HEK293 (cell line): Measurements from ENCODE around the gene TMEM91.

Source experiments
- BCL11A ChIP-seq: fragments of 450-650 bp; formaldehyde crosslinking; IDR thresholded peaks from 2 replicates; pipeline ENCODE4 v1.5.1; 2016; ENCODE audit warnings: low read depth, missing biosample characterization, missing genetic modification characterization
- EGR2 ChIP-seq: fragments of 450-650 bp; formaldehyde crosslinking; IDR thresholded peaks from 2 replicates; pipeline ENCODE4 v1.5.1; 2016; ENCODE audit warnings: low read depth, missing biosample characterization, missing genetic modification characterization
- GLI2 ChIP-seq: fragments of 450-650 bp; formaldehyde crosslinking; IDR thresholded peaks from 2 replicates; pipeline ENCODE4; 2017; ENCODE audit warnings: missing biosample characterization, missing genetic modification characterization, low read depth, borderline replicate concordance
- HOXC10 ChIP-seq: sonication (generic); formaldehyde crosslinking; IDR thresholded peaks from 2 replicates; pipeline ENCODE4 v1.8.1; 2023; ENCODE audit warnings: mild to moderate bottlenecking, missing genetic modification reagents
- KLF7 ChIP-seq: fragments of 450-650 bp; formaldehyde crosslinking; IDR thresholded peaks from 2 replicates; pipeline ENCODE4 v1.5.1; 2016; ENCODE audit warnings: missing biosample characterization, missing genetic modification characterization, borderline replicate concordance
- KLF9 ChIP-seq: fragments of 450-650 bp; formaldehyde crosslinking; IDR thresholded peaks from 2 replicates; pipeline ENCODE4 v1.5.1; 2016; ENCODE audit warnings: missing biosample characterization, missing genetic modification characterization, low read depth
- ZNF121 ChIP-seq: fragments of 450-650 bp; formaldehyde crosslinking; IDR thresholded peaks from 2 replicates; pipeline ENCODE4 v1.5.1; 2016; ENCODE audit warnings: missing biosample characterization, missing genetic modification characterization
- ZNF133 ChIP-seq: fragments of 450-650 bp; formaldehyde crosslinking; IDR thresholded peaks from 2 replicates; pipeline ENCODE4 v1.5.1; 2016; ENCODE audit warnings: missing biosample characterization, missing genetic modification characterization
- ZNF169 ChIP-seq: fragments of 450-650 bp; formaldehyde crosslinking; IDR thresholded peaks from 2 replicates; pipeline ENCODE4 v1.5.1; 2016; ENCODE audit warnings: missing biosample characterization, missing genetic modification characterization
- ZNF221 ChIP-seq: fragments of 450-650 bp; formaldehyde crosslinking; IDR thresholded peaks from 2 replicates; pipeline ENCODE4 v1.5.1; 2017; ENCODE audit warnings: missing biosample characterization, missing genetic modification characterization, borderline replicate concordance
- ZNF239 ChIP-seq: fragments of 450-650 bp; formaldehyde crosslinking; IDR thresholded peaks from 2 replicates; pipeline ENCODE4 v1.5.1; 2016; ENCODE audit warnings: missing biosample characterization, missing genetic modification characterization
- ZNF350 ChIP-seq: fragments of 450-650 bp; formaldehyde crosslinking; IDR thresholded peaks from 2 replicates; pipeline ENCODE4 v1.5.0; 2017; ENCODE audit warnings: missing biosample characterization, mild to moderate bottlenecking, missing genetic modification characterization
- ZNF521 ChIP-seq: fragments of 450-650 bp; formaldehyde crosslinking; IDR thresholded peaks from 2 replicates; pipeline ENCODE4 v1.5.1; 2017; ENCODE audit warnings: missing biosample characterization, mild to moderate bottlenecking, missing genetic modification characterization
- ZNF529 ChIP-seq: fragments of 450-650 bp; formaldehyde crosslinking; IDR thresholded peaks from 2 replicates; pipeline ENCODE4 v1.5.1; 2017; ENCODE audit warnings: missing genetic modification characterization, missing biosample characterization; ENCODE audit not compliant: insufficient replicate concordance
- ZNF560 ChIP-seq: fragments of 450-650 bp; formaldehyde crosslinking; IDR thresholded peaks from 2 replicates; pipeline ENCODE4 v1.5.1; 2017; ENCODE audit warnings: missing biosample characterization, missing genetic modification characterization, borderline replicate concordance
- ZNF561 ChIP-seq: fragments of 450-650 bp; IDR thresholded peaks from 2 replicates; pipeline ENCODE4 v1.5.1; 2018; ENCODE audit warnings: missing biosample characterization, missing genetic modification characterization, borderline replicate concordance
- ZNF571 ChIP-seq: fragments of 450-650 bp; formaldehyde crosslinking; IDR thresholded peaks from 2 replicates; pipeline ENCODE4 v1.5.0; 2017; ENCODE audit warnings: missing biosample characterization, missing genetic modification characterization
- ZNF624 ChIP-seq: fragments of 450-650 bp; formaldehyde crosslinking; IDR thresholded peaks from 2 replicates; pipeline ENCODE4 v1.5.1; 2017; ENCODE audit warnings: missing biosample characterization, missing genetic modification characterization
- ZNF654 ChIP-seq: fragments of 450-650 bp; formaldehyde crosslinking; IDR thresholded peaks from 2 replicates; pipeline ENCODE4 v1.5.1; 2016; ENCODE audit warnings: low read depth, missing biosample characterization, missing genetic modification characterization
- ZNF76 ChIP-seq: fragments of 450-650 bp; formaldehyde crosslinking; IDR thresholded peaks from 2 replicates; pipeline ENCODE4; 2016; ENCODE audit warnings: low read depth, missing biosample characterization, missing genetic modification characterization, borderline replicate concordance
- ZSCAN16 ChIP-seq: fragments of 450-650 bp; formaldehyde crosslinking; IDR thresholded peaks from 2 replicates; pipeline ENCODE4 v1.5.1; 2016; ENCODE audit warnings: missing biosample characterization, missing genetic modification characterization
- ZSCAN23 ChIP-seq: fragments of 450-650 bp; formaldehyde crosslinking; IDR thresholded peaks from 2 replicates; pipeline ENCODE4 v1.5.1; 2016; ENCODE audit warnings: missing biosample characterization, missing genetic modification characterization
- TF ChIP-seq, protein P1 (sequence below): fragments of 450-650 bp; formaldehyde crosslinking; IDR thresholded peaks from 2 replicates; pipeline ENCODE4 v1.5.1; 2016; ENCODE audit warnings: missing biosample characterization, missing genetic modification characterization
- TF ChIP-seq, protein P2 (sequence below): fragments of 450-650 bp; formaldehyde crosslinking; IDR thresholded peaks from 2 replicates; pipeline ENCODE4 v1.5.1; 2016; ENCODE audit warnings: missing biosample characterization, missing genetic modification characterization
- TF ChIP-seq, protein P3 (sequence below): fragments of 450-650 bp; formaldehyde crosslinking; IDR thresholded peaks from 2 replicates; pipeline ENCODE4 v1.5.1; 2016; ENCODE audit warnings: missing biosample characterization, missing genetic modification characterization
- TF ChIP-seq, protein P4 (sequence below): fragments of 450-650 bp; formaldehyde crosslinking; IDR thresholded peaks from 2 replicates; pipeline ENCODE4 v1.5.0; 2017; ENCODE audit warnings: missing biosample characterization, missing genetic modification characterization, borderline replicate concordance
- TF ChIP-seq, protein P5 (sequence below): fragments of 450-650 bp; formaldehyde crosslinking; IDR thresholded peaks from 2 replicates; pipeline ENCODE4 v1.5.1; 2016; ENCODE audit warnings: missing biosample characterization, missing genetic modification characterization, borderline replicate concordance

Gene TMEM91

DNA sequence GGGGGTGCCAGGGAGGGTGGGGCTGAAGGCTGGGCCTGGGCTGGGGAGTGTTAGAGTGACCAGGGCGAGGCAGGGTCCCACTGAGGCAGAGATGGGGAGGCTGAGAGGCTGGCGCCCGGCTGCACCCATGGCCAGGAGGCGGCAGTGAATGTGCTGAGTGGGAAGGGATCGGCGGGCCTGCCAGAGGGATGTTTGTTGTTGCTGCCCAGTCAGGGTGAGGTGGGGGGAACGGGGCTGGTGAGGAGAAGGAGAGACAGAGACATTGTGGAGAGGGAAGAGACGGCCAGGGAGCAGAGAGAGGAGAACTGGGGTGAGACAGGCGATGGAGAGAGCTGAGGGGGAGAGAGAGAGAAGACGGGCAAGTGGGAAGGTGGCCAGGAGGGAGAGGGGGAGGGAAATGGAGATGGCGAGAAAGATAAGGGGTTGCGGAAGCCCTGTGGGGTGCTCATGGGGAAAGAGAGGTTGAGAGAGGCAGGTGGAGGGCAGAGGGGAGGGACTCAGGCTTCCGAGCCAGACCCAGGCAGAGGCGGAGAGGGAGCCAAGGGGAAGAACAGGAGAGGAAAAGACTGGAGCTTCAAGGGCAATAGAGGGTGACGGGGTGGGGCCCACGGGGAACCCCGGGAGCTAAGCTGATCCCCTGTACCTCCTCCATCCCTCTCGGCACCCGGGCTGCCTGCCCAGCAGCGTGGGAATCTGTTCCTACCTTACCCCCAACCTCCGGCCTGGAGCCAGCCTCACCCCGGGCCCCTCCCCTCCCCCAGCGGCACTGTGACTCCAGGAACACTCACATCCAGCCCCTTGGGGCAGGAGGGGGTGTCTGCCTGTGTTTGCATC lies 51.5 kb downstream of the TMEM91 start (continued):
- TF ChIP-seq, protein P1, sequence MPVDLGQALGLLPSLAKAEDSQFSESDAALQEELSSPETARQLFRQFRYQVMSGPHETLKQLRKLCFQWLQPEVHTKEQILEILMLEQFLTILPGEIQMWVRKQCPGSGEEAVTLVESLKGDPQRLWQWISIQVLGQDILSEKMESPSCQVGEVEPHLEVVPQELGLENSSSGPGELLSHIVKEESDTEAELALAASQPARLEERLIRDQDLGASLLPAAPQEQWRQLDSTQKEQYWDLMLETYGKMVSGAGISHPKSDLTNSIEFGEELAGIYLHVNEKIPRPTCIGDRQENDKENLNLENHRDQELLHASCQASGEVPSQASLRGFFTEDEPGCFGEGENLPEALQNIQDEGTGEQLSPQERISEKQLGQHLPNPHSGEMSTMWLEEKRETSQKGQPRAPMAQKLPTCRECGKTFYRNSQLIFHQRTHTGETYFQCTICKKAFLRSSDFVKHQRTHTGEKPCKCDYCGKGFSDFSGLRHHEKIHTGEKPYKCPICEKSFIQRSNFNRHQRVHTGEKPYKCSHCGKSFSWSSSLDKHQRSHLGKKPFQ (tag by site-specific recombination) = no peak
- no peak for TF ChIP-seq ZNF561 (tag by site-specific recombination)
- TF ChIP-seq ZSCAN16 (tag by site-specific recombination) = no peak
- TF ChIP-seq ZNF571 (tag by site-specific recombination) = no peak
- no peak for TF ChIP-seq ZNF76 (tag by site-specific recombination)
- no peak for TF ChIP-seq ZNF169 (tag by site-specific recombination)
- TF ChIP-seq, protein P2, sequence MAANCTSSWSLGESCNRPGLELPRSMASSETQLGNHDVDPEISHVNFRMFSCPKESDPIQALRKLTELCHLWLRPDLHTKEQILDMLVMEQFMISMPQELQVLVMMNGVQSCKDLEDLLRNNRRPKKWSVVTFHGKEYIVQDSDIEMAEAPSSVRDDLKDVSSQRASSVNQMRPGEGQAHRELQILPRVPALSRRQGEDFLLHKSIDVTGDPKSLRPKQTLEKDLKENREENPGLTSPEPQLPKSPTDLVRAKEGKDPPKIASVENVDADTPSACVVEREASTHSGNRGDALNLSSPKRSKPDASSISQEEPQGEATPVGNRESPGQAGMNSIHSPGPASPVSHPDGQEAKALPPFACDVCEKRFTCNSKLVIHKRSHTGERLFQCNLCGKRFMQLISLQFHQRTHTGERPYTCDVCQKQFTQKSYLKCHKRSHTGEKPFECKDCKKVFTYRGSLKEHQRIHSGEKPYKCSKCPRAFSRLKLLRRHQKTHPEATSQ (tag by site-specific recombination) = no peak
- TF ChIP-seq ZNF521 (tag by site-specific recombination) = no peak
- TF ChIP-seq BCL11A = no peak
- no peak for TF ChIP-seq KLF7
- TF ChIP-seq ZNF529 = no peak
- no peak for TF ChIP-seq ZNF654 (tag by site-specific recombination)
- TF ChIP-seq, protein P3, sequence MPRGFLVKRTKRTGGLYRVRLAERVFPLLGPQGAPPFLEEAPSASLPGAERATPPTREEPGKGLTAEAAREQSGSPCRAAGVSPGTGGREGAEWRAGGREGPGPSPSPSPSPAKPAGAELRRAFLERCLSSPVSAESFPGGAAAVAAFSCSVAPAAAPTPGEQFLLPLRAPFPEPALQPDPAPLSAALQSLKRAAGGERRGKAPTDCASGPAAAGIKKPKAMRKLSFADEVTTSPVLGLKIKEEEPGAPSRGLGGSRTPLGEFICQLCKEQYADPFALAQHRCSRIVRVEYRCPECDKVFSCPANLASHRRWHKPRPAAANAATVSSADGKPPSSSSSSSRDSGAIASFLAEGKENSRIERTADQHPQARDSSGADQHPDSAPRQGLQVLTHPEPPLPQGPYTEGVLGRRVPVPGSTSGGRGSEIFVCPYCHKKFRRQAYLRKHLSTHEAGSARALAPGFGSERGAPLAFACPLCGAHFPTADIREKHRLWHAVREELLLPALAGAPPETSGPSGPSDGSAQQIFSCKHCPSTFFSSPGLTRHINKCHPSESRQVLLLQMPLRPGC (tag by site-specific recombination) = no peak
- no peak for TF ChIP-seq ZNF350 (tag by site-specific recombination)
- no peak for TF ChIP-seq HOXC10 (CRISPR knock-in tag)
- no peak for TF ChIP-seq ZNF560 (tag by site-specific recombination)
- no peak for TF ChIP-seq ZSCAN23 (tag by site-specific recombination)
- TF ChIP-seq ZNF221 (tag by site-specific recombination) = no peak
- TF ChIP-seq, protein P4, sequence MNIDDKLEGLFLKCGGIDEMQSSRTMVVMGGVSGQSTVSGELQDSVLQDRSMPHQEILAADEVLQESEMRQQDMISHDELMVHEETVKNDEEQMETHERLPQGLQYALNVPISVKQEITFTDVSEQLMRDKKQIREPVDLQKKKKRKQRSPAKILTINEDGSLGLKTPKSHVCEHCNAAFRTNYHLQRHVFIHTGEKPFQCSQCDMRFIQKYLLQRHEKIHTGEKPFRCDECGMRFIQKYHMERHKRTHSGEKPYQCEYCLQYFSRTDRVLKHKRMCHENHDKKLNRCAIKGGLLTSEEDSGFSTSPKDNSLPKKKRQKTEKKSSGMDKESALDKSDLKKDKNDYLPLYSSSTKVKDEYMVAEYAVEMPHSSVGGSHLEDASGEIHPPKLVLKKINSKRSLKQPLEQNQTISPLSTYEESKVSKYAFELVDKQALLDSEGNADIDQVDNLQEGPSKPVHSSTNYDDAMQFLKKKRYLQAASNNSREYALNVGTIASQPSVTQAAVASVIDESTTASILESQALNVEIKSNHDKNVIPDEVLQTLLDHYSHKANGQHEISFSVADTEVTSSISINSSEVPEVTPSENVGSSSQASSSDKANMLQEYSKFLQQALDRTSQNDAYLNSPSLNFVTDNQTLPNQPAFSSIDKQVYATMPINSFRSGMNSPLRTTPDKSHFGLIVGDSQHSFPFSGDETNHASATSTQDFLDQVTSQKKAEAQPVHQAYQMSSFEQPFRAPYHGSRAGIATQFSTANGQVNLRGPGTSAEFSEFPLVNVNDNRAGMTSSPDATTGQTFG (tag by site-specific recombination) = no peak
- TF ChIP-seq ZNF121 = no peak
- 0 out of 2 replicates have a peak, but pooled peaks have one; percentile 2 for TF ChIP-seq KLF9 (tag by site-specific recombination)
- TF ChIP-seq GLI2 = no peak
- no peak for TF ChIP-seq ZNF624 (tag by site-specific recombination)
- peak; percentile 82 for TF ChIP-seq EGR2
- no peak for TF ChIP-seq ZNF239
- TF ChIP-seq ZNF133 (tag by site-specific recombination) = no peak
- TF ChIP-seq, protein P5, sequence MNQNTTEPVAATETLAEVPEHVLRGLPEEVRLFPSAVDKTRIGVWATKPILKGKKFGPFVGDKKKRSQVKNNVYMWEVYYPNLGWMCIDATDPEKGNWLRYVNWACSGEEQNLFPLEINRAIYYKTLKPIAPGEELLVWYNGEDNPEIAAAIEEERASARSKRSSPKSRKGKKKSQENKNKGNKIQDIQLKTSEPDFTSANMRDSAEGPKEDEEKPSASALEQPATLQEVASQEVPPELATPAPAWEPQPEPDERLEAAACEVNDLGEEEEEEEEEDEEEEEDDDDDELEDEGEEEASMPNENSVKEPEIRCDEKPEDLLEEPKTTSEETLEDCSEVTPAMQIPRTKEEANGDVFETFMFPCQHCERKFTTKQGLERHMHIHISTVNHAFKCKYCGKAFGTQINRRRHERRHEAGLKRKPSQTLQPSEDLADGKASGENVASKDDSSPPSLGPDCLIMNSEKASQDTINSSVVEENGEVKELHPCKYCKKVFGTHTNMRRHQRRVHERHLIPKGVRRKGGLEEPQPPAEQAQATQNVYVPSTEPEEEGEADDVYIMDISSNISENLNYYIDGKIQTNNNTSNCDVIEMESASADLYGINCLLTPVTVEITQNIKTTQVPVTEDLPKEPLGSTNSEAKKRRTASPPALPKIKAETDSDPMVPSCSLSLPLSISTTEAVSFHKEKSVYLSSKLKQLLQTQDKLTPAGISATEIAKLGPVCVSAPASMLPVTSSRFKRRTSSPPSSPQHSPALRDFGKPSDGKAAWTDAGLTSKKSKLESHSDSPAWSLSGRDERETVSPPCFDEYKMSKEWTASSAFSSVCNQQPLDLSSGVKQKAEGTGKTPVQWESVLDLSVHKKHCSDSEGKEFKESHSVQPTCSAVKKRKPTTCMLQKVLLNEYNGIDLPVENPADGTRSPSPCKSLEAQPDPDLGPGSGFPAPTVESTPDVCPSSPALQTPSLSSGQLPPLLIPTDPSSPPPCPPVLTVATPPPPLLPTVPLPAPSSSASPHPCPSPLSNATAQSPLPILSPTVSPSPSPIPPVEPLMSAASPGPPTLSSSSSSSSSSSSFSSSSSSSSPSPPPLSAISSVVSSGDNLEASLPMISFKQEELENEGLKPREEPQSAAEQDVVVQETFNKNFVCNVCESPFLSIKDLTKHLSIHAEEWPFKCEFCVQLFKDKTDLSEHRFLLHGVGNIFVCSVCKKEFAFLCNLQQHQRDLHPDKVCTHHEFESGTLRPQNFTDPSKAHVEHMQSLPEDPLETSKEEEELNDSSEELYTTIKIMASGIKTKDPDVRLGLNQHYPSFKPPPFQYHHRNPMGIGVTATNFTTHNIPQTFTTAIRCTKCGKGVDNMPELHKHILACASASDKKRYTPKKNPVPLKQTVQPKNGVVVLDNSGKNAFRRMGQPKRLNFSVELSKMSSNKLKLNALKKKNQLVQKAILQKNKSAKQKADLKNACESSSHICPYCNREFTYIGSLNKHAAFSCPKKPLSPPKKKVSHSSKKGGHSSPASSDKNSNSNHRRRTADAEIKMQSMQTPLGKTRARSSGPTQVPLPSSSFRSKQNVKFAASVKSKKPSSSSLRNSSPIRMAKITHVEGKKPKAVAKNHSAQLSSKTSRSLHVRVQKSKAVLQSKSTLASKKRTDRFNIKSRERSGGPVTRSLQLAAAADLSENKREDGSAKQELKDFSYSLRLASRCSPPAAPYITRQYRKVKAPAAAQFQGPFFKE (tag by site-specific recombination) = no peak
